Fibroblast of mammary gland (primary cell): ENCODE data around the gene INTS15.

ENCODE experiments used
- DNase-seq: peaks from one replicate; pipeline ENCODE4 v3.0.0-alpha.2; 2010; ENCODE audit warnings: low read depth
- H3K4me3 ChIP-seq: 2 replicates; pipeline ENCODE4 v1.5.1; 2011; ENCODE audit warnings: low read depth, mild to moderate bottlenecking, low read length, moderate library complexity; ENCODE audit not compliant: control insufficient read depth
- TF ChIP-seq, protein P1 (sequence below): conservative IDR thresholded peaks from 2 replicates; pipeline ENCODE4 v1.5.1; 2011; ENCODE audit warnings: low read depth, low read length, inconsistent platforms; ENCODE audit not compliant: control insufficient read depth, insufficient read depth

Gene INTS15

DNA sequence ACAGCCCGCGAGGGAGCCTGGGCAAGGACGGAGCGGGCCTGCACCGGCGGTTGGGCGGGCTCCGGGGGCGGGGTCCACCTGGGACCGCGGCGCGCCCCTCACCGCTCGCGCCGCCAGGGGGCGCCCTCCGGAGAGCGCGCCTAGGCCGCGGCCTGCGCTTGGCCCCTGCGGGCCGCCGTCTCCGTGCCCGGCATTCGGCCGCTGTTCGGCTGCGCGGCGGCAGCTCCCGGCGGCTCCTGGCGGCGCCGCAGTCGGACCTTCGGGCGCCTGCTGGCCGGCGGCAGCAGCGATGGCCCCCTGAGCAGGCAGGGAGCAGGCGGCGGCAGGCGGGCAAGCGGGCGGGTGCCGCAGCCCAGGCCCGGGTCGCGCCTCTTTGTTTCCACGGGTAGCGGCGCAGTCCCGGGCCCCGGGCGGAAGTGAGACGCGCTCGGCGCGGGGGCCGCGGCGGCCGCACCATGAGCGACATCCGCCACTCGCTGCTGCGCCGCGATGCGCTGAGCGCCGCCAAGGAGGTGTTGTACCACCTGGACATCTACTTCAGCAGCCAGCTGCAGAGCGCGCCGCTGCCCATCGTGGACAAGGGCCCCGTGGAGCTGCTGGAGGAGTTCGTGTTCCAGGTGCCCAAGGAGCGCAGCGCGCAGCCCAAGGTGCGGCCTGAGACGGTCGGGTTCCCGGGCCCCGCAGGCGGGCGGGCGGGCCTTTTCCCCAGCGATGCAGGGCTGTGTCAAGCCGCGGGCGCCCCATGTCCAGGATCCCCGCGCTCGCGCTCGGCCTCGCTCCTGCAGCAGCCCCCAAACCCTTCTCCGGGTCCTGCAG lies at the start of gene INTS15:
Gene INTS15, plus strand, starts transcription at position 193 of the 816 bp plus-strand sequence. Its CDS starts 263 bp downstream, at position 456.
- peak; percentile 74 for DNase-seq
- H3K4me3 ChIP-seq: peak within 1 kb of the TSS; percentile 77
- TF ChIP-seq, protein P1, sequence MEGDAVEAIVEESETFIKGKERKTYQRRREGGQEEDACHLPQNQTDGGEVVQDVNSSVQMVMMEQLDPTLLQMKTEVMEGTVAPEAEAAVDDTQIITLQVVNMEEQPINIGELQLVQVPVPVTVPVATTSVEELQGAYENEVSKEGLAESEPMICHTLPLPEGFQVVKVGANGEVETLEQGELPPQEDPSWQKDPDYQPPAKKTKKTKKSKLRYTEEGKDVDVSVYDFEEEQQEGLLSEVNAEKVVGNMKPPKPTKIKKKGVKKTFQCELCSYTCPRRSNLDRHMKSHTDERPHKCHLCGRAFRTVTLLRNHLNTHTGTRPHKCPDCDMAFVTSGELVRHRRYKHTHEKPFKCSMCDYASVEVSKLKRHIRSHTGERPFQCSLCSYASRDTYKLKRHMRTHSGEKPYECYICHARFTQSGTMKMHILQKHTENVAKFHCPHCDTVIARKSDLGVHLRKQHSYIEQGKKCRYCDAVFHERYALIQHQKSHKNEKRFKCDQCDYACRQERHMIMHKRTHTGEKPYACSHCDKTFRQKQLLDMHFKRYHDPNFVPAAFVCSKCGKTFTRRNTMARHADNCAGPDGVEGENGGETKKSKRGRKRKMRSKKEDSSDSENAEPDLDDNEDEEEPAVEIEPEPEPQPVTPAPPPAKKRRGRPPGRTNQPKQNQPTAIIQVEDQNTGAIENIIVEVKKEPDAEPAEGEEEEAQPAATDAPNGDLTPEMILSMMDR: no peak

DNA sequence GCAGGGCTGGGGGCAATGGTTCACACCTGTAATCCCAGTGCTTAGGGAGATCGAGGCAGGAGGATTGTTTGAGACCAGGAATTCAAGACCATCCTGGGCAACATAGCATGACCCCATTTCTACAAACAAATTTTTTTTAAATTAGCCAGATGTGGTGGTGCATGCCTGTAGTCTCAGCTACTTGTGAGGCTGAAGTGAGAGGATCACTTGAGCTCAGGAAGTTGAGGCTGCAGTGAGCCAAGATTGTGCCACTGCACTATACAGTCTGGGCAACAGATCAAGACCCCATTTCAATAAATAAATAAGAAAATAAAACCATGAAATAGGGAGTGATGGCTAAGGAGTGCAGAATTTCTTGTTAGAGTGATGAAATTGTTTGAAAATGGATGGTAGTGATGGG lies 47.5 kb upstream of the INTS15 start:
- TF ChIP-seq, protein P1: no peak
- no peak for DNase-seq
- no peak overlapping the region for H3K4me3 ChIP-seq

DNA sequence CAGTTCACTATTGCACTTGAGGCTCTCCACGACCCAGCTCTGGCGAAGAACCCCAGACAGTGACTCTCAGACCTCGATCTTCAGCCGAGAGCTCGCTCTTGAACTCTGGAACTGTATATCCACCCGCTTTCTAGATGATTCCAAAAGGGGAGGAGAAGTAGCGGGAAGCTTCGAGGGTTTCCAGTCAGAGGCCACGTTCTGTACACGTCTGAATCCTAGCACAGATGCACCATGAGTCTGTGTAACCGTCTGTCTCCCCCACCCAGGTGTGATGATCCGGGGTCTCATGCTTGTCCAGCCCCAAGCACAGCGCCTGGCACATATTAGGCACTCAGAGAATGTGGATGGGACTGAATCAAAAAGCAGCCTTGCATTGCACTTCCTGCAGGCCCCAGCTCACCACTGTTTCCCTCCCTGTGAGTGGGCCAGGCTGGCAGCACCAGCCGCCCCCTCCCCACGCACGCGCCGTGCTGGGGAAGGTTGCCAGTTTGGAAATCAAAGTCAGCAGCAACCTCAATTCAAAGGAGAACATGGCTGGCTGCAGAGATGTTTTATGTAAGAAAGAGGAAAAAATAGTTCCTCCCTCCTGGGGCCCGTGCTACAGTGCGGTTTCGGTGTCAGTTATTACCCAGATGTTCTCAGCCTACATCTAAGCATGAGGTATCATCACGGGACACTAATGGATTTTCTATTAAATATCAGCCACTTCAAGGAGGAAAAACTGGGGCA lies 44.3 kb upstream of the INTS15 start:
- no peak for DNase-seq
- TF ChIP-seq, protein P1: no peak
- H3K4me3 ChIP-seq: no peak overlapping the region

DNA sequence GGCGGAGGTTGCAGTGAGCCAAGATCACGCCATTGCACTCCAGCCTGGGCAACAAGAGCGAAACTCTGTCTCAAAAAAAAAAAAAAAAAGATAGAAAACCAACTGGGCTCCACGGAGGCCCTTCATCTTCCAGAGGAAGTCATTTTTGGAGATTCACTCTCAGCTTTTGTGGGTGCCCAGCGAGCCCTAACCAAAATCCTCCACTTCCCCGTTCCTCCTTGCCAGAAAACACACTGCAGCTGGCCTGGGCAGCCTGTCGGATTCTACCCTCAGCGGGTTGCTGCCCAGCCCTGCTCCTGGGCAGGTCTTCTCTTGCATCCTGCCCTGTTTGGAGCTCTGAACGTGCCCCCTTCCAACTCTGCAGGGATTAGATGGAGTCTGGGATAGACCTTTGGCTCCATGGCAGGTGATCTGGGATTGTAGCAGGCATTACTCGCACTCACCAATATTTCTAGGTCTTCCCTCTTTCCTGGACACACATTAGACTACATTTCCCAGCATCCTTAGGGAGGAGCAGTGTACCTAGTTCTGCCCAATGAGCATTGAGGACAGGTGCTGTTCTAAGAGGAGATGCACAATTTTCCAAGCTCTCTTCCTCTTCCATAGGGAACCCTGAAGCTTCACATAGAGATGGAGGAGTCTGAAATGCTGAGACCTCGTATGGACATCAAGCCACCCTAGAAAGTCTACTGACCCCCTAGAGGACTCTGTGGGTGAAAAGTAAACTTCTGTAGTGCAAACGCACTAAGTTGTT lies 43.1 kb upstream of the INTS15 start:
- DNase-seq: no peak
- H3K4me3 ChIP-seq: no peak overlapping the region
- TF ChIP-seq, protein P1: no peak

DNA sequence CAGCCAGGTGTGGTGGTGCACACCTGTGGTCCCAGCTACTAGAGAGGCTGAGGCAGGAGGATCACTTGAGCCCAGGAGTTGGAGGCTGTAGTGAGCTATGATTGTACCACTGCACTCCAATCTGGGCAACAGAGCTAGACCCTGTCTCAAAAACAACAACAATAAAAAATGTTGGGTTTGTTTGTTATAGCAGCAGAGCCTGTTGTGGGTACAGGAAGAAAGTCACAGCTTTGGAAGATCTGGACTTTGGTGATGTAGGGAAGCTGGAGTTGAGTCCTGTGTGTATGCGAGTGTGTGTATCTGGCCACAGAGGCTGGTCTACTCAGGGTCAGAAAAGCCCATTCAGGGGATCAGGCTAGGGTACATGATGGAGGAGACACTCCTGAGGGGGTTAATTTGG lies 42.4 kb upstream of the INTS15 start:
- H3K4me3 ChIP-seq: no peak overlapping the region
- DNase-seq: no peak
- TF ChIP-seq, protein P1: no peak

DNA sequence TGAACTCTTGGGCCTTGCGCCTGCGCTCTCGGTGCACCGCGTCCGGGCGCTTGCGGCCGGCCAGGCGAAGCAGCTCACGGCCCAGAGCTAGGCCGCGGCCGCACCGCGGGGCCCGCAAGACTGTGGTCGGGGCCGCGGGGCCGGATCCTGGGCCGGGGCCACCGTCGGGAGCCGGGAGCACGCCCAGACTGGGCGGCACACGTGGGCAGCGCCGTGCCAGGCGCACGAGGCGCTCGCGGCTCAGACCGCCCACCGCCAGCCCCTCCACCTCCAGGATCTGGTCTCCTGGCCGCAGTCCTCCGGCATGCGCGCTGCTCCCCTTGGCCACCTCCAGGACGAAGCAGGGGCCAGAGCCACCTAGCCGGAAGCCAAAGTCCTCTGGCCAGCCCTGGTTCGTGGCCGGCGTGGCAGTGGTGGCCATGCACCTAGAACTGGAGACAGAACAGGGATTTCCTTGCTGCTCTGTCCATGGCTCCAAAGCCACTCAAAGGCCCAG lies 38.8 kb upstream of the INTS15 start, which contains the start of gene GRID2IP:
Gene GRID2IP, minus strand, starts transcription at position 446 of the 496 bp plus-strand sequence. Its CDS starts 25 bp downstream, at position 421.
- DNase-seq: no peak
- TF ChIP-seq, protein P1: no peak
- H3K4me3 ChIP-seq: no peak within 1 kb of the TSS
